ENCODE data around the gene PPTC7. TPM values are rescaled to one million over a fixed set of nuclear protein-coding genes. Genes with fewer than 3 reads are reported as not detected.
"Not testable (repeated sequence)": the region's sequence is repeated elsewhere in the genome, so short reads cannot be mapped to it uniquely, and the experiment has no call there.

Gene PPTC7
- total and polyA plus RNA-seq, 2 donors (not counting 1 experiment from before 2014, with no cell fraction given), result 6.9 to 12.5 TPM

DNA sequence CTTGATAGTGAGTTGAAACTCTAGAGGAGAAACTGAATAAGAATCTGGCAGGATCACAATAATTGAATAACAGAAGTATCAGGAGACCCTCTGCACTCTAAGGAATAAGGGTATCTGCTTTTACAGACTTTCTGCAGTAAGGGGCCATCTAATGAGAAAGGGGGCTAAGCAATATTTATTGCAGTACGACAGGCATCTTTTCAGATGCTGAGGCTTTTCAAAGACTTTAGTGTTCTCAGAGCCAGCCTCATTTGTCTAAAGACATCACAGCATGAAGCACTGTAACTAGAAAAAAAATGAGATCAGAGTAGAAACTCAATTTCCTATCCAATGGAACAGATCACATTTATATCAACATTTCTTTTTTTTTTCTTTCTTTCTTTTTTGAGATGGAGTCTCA, 22.2 kb downstream of the PPTC7 start:
- no peak overlapping the region for H3K4me2 ChIP-seq (ENCODE audit: extremely low read depth, insufficient read depth, low read length)
- H3K27ac ChIP-seq (ENCODE audit: insufficient read depth, low read length), result no peak overlapping the region
- peaks cover 14% of the 10 kb centered on the region for H3K4me1 ChIP-seq (ENCODE audit: control insufficient read depth, extremely low read depth, insufficient read depth, low read length)

GRCh38 chr12:110560048-110560447, 23.1 kb downstream of the PPTC7 start:
- no peaks in the 10 kb centered on the region for H3K27me3 ChIP-seq (ENCODE audit: control insufficient read depth, insufficient read depth, low read length)
- H3K79me2 ChIP-seq (ENCODE audit: control insufficient read depth, insufficient read depth, low read length), result peaks cover 23% of the 10 kb centered on the region
- no peaks in the 10 kb centered on the region for H4K20me1 ChIP-seq (ENCODE audit: control insufficient read depth, extremely low read depth, insufficient read depth, low read length)
- H3K4me2 ChIP-seq (ENCODE audit: extremely low read depth, insufficient read depth, low read length), result no peak overlapping the region
- H3K27ac ChIP-seq (ENCODE audit: insufficient read depth, low read length), result no peak overlapping the region
- H3K9ac ChIP-seq (ENCODE audit: insufficient read depth, low read length), result no peak overlapping the region
- H2AFZ ChIP-seq (ENCODE audit: low read length), result no peak overlapping the region
- peaks cover 18% of the 10 kb centered on the region for H3K4me1 ChIP-seq (ENCODE audit: control insufficient read depth, extremely low read depth, insufficient read depth, low read length)
- H3K9me3 ChIP-seq (ENCODE audit: control insufficient read depth, insufficient read depth, low read depth, low read length), result no peaks in the 10 kb centered on the region
- TF ChIP-seq CTCF (conservative IDR thresholded peaks at IDR 0.05 in 1 of 2, IDR thresholded peaks at IDR 0.05 in 1 of 2; ENCODE audit: low read depth in 1 of 2, low read length in 2 of 2), result no peak
- no peak for TF ChIP-seq EZH2 (IDR thresholded peaks at IDR 0.05; ENCODE audit: low read length, missing control alignments)
- H3K36me3 ChIP-seq (ENCODE audit: control insufficient read depth, insufficient read depth, low read length), result no peaks in the 10 kb centered on the region
- DNase-seq (ENCODE audit: low read depth in 2 of 2), result no peak
- H3K4me3 ChIP-seq (replicated peaks in 1 of 4; ENCODE audit: control extremely low read depth in 1 of 4, insufficient read depth in 1 of 4, low read depth in 3 of 4, low read length in 4 of 4), result no peak overlapping the region

More for the DNA sequence above, 22.2 kb downstream of the PPTC7 start:
- TF ChIP-seq CTCF (conservative IDR thresholded peaks at IDR 0.05 in 1 of 2, IDR thresholded peaks at IDR 0.05 in 1 of 2; ENCODE audit: low read depth in 1 of 2, low read length in 2 of 2) (no peak), EZH2 (IDR thresholded peaks at IDR 0.05; ENCODE audit: low read length, missing control alignments) (no peak)
- H3K4me3 ChIP-seq (replicated peaks in 1 of 4; ENCODE audit: control extremely low read depth in 1 of 4, insufficient read depth in 1 of 4, low read depth in 3 of 4, low read length in 4 of 4), result no peak overlapping the region
- no peaks in the 10 kb centered on the region for H3K9me3 ChIP-seq (ENCODE audit: control insufficient read depth, insufficient read depth, low read depth, low read length)
- peaks cover 26% of the 10 kb centered on the region for H3K79me2 ChIP-seq (ENCODE audit: control insufficient read depth, insufficient read depth, low read length)
- no peak for DNase-seq (ENCODE audit: low read depth in 2 of 2)
- H2AFZ ChIP-seq (ENCODE audit: low read length), result no peak overlapping the region
- H3K9ac ChIP-seq (ENCODE audit: insufficient read depth, low read length), result no peak overlapping the region
- H4K20me1 ChIP-seq (ENCODE audit: control insufficient read depth, extremely low read depth, insufficient read depth, low read length), result no peaks in the 10 kb centered on the region
- H3K36me3 ChIP-seq (ENCODE audit: control insufficient read depth, insufficient read depth, low read length), result no peaks in the 10 kb centered on the region
- no peaks in the 10 kb centered on the region for H3K27me3 ChIP-seq (ENCODE audit: control insufficient read depth, insufficient read depth, low read length)

DNA sequence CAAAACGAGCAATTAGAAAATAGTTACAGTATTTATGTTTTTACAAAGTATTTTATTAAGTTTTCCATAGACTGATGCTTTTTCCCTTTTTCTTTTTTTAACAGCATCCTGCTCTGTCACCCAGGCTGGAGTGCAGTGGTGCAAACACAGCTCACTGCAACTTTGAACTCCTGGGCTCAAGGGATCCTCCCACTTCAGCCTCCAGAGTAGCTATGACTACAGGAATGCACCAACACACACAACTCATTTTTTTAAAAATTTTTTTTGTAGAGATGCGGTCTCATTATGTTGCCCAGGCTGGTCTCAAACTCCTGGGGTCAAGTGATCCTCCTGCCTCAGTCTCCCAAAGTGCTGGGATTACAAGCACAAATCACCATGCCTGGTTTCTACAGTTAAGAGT, 24.2 kb downstream of the PPTC7 start:
- H3K4me2 ChIP-seq (ENCODE audit: extremely low read depth, insufficient read depth, low read length); H3K9me3 ChIP-seq (ENCODE audit: control insufficient read depth, insufficient read depth, low read depth, low read length); H3K27me3 ChIP-seq (ENCODE audit: control insufficient read depth, insufficient read depth, low read length); H4K20me1 ChIP-seq (ENCODE audit: control insufficient read depth, extremely low read depth, insufficient read depth, low read length); H3K27ac ChIP-seq (ENCODE audit: insufficient read depth, low read length); H3K36me3 ChIP-seq (ENCODE audit: control insufficient read depth, insufficient read depth, low read length); H3K9ac ChIP-seq (ENCODE audit: insufficient read depth, low read length); H2AFZ ChIP-seq (ENCODE audit: low read length); H3K4me3 ChIP-seq (replicated peaks in 1 of 4; ENCODE audit: control extremely low read depth in 1 of 4, insufficient read depth in 1 of 4, low read depth in 3 of 4, low read length in 4 of 4); DNase-seq (ENCODE audit: low read depth in 2 of 2): not testable (repeated sequence)
- Histone ChIP-seq H3K79me2 (ENCODE audit: control insufficient read depth, insufficient read depth, low read length) (peaks cover 30% of the 10 kb centered on the region), H3K4me1 (ENCODE audit: control insufficient read depth, extremely low read depth, insufficient read depth, low read length) (peaks cover 15% of the 10 kb centered on the region)

All from fibroblast of lung (primary cell).